ENCODE measurements around the gene CGN. TPM values are rescaled to one million over a fixed set of nuclear protein-coding genes. Genes with fewer than 3 reads are reported as not detected.

The CGN gene
- total RNA-seq, 2 donors from 2014 or later = 2.7 to 5.5 TPM

DNA sequence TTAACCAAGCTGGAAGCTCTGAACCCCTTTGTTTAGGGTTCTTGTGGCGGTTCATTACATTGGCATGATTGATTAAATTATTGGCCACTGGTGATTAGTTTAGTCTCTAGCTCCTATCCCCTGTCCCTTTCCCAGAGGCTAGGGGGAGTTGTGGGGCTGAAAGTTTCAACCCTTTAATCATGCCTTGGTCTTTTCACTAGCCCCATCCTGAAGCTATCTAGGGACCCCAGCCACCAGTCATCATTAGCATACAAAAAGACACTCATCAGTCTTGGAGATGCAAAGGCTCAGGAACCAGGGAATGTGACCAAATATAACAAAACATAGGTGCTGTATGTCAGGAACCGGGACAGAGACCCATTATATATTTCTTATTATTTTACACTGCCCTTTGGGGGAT is 66.0 kb downstream of the CGN start:
- no peaks in the 10 kb centered on the region for H3K4me1 Mint-ChIP-seq
- no peak for ATAC-seq (replicated peaks)
- no peaks in the 10 kb centered on the region for H3K27me3 Mint-ChIP-seq
- H3K27ac Mint-ChIP-seq = no peak overlapping the region
- no peaks in the 10 kb centered on the region for H3K9me3 Mint-ChIP-seq
- no peak overlapping the region for H3K4me3 Mint-ChIP-seq
- H3K36me3 Mint-ChIP-seq (ENCODE audit: low read depth) = no peaks in the 10 kb centered on the region

GRCh38 chr1:151578941-151579340 is 67.8 kb downstream of the CGN start:
- no peaks in the 10 kb centered on the region for H3K9me3 Mint-ChIP-seq
- ATAC-seq (replicated peaks) = no peak
- H3K36me3 Mint-ChIP-seq (ENCODE audit: low read depth) = no peaks in the 10 kb centered on the region
- no peaks in the 10 kb centered on the region for H3K27me3 Mint-ChIP-seq
- H3K27ac Mint-ChIP-seq = no peak overlapping the region
- no peak overlapping the region for H3K4me3 Mint-ChIP-seq
- no peaks in the 10 kb centered on the region for H3K4me1 Mint-ChIP-seq

DNA sequence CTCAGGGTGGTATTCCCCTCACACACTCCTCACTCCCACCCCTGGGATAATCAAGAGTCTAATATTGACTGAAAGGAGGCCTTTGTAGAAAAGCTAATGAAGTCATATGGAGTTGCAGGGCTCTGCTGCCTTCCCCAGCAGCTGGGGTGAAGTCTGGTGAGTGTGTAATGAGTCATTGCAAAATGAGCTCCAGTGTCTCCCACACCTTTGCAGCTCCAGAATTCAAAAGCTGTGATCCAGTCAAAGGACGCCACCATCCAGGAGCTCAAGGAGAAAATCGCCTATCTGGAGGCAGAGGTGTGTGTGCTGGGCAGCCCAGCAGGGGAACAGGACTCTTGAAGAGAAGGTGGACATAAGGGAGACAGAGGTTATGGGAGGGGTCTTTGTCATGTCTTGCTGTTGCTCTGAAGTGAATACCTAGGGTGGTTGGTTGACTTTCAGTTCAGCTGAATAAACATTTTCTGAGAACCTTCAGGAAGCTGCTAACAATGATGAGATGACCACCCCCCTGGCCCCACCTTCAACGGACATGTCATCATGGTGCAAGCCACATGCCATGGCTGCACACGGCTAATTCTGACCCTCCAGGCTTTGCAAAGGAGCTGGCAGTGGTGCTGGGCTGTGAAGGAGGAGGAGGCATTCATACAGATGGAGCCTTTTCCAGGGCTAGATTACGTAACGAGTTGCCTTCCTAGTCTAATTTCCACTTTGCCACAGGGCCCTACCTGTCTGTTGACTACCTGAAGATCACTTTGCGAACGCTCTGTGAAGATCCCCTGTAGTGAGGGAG is 68.4 kb downstream of the CGN start:
- Mint-ChIP-seq H3K36me3 (ENCODE audit: low read depth) (no peaks in the 10 kb centered on the region), H3K4me3 (no peak overlapping the region), H3K27me3 (no peaks in the 10 kb centered on the region), H3K9me3 (no peaks in the 10 kb centered on the region), H3K4me1 (peaks cover 5% of the 10 kb centered on the region), H3K27ac (no peak overlapping the region)
- ATAC-seq (replicated peaks) = no peak

GRCh38 chr1:151581451-151581850 is 70.3 kb downstream of the CGN start:
- no peaks in the 10 kb centered on the region for H3K27me3 Mint-ChIP-seq
- no peaks in the 10 kb centered on the region for H3K9me3 Mint-ChIP-seq
- no peak for ATAC-seq (replicated peaks)
- no peaks in the 10 kb centered on the region for H3K36me3 Mint-ChIP-seq (ENCODE audit: low read depth)
- H3K4me3 Mint-ChIP-seq = no peak overlapping the region
- H3K4me1 Mint-ChIP-seq = peaks cover 5% of the 10 kb centered on the region
- H3K27ac Mint-ChIP-seq = no peak overlapping the region

GRCh38 chr1:151581921-151582320 is 70.7 kb downstream of the CGN start:
- H3K9me3 Mint-ChIP-seq = no peaks in the 10 kb centered on the region
- H3K36me3 Mint-ChIP-seq (ENCODE audit: low read depth) = no peaks in the 10 kb centered on the region
- no peak overlapping the region for H3K4me3 Mint-ChIP-seq
- H3K4me1 Mint-ChIP-seq = peaks cover 5% of the 10 kb centered on the region
- no peak overlapping the region for H3K27ac Mint-ChIP-seq
- no peaks in the 10 kb centered on the region for H3K27me3 Mint-ChIP-seq
- no peak for ATAC-seq (replicated peaks)

GRCh38 chr1:151583796-151584195 is 72.6 kb downstream of the CGN start:
- H3K4me1 Mint-ChIP-seq = peaks cover 5% of the 10 kb centered on the region
- ATAC-seq (replicated peaks) = no peak
- no peak overlapping the region for H3K4me3 Mint-ChIP-seq
- H3K9me3 Mint-ChIP-seq = no peaks in the 10 kb centered on the region
- no peaks in the 10 kb centered on the region for H3K27me3 Mint-ChIP-seq
- no peak overlapping the region for H3K27ac Mint-ChIP-seq
- no peaks in the 10 kb centered on the region for H3K36me3 Mint-ChIP-seq (ENCODE audit: low read depth)

DNA sequence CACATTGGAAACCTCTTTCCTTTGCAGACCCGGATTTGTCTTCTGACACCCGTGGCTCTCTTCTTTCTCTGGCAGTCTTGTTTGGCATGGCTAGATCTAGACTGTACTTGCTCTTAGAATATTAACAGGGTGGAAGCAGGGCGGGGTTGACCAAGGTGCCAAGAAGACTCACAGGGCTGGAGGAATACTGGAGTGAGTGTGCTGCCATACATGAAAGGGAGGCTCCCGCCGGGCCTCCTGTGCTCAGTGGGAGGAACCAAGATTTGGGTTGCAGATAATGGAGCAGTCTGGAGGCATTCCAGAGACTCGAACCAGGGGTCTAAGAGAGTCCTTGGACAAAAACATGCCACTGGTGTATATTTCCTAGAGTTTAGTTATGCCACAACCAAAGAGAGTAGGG is 73.1 kb downstream of the CGN start:
- H3K9me3 Mint-ChIP-seq = no peaks in the 10 kb centered on the region
- no peaks in the 10 kb centered on the region for H3K36me3 Mint-ChIP-seq (ENCODE audit: low read depth)
- no peak overlapping the region for H3K4me3 Mint-ChIP-seq

DNA sequence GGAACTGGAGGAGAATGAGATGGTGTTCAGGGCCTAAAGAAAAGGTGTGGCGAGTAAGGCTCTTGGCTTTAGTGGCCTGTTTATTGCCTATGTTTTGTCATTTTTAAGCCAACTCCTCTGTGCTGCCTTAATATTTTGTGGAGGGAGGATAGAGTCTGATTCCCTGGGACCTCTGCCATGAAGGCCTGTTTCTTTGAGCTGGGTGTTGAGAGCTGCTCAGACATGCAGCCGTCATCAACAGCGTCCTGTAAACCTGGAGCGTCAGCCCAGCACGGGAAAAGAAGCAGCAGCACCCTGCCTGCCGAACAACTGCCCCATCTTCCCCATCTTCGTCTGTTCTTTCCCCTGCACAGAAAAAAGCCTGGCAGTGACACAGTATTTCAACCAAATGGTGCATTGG is 73.6 kb downstream of the CGN start:
- no peak overlapping the region for H3K4me3 Mint-ChIP-seq
- H3K27me3 Mint-ChIP-seq = peaks cover under 1% of the 10 kb centered on the region
- H3K27ac Mint-ChIP-seq = peak overlapping the region; percentile 37
- H3K4me1 Mint-ChIP-seq = peaks cover 5% of the 10 kb centered on the region
- H3K36me3 Mint-ChIP-seq (ENCODE audit: low read depth) = no peaks in the 10 kb centered on the region
- ATAC-seq (replicated peaks) = no peak
- H3K9me3 Mint-ChIP-seq = peaks cover under 1% of the 10 kb centered on the region

More for the DNA sequence above, 73.1 kb downstream of the CGN start:
- Mint-ChIP-seq H3K4me1 (peaks cover 5% of the 10 kb centered on the region), H3K27me3 (no peaks in the 10 kb centered on the region), H3K27ac (peak overlapping the region; percentile 37)
- ATAC-seq (replicated peaks) = no peak

DNA sequence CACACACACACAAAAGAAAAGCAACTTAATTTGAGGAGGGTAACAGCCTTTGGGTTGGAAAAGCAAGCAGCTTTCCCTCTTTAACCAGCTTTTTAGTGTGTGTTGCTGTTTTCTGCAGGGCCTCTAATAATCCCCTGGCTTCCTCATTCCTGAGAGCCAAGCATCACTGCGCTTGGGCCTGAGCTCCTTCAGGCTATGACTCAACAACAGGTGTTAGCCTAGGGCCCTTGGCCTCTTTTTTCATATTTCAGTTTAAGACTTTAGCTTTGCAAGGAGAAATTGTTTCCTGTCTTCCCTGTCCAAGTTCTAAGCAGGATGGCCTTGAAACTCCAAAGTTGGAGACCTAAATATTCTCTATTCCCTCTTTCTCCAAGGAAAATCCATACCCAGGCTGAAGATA is 74.4 kb downstream of the CGN start:
- Mint-ChIP-seq H3K4me3 (no peak overlapping the region), H3K9me3 (peaks cover 5% of the 10 kb centered on the region), H3K27me3 (peaks cover 5% of the 10 kb centered on the region), H3K36me3 (ENCODE audit: low read depth) (no peaks in the 10 kb centered on the region), H3K27ac (no peak overlapping the region), H3K4me1 (peaks cover 5% of the 10 kb centered on the region)
- ATAC-seq (replicated peaks) = no peak

Other genes with a start within 250 kb of the CGN start
- gene ZNF687, start 229.1 kb upstream of the CGN start, total RNA-seq = 10 to 100 TPM; 24.9 to 29.6 TPM
- gene PI4KB, start 184.0 kb upstream of the CGN start, total RNA-seq = 10 to 100 TPM; 70.0 to 76.8 TPM
- gene RFX5, start 164.1 kb upstream of the CGN start, total RNA-seq = 10 to 100 TPM; 48.0 to 86.0 TPM
- not detected for gene SELENBP1, start 138.7 kb upstream of the CGN start, total RNA-seq
- gene PSMB4, start 111.8 kb upstream of the CGN start, total RNA-seq = 100 to 1,000 TPM; 329 to 417 TPM
- gene POGZ, start 51.9 kb upstream of the CGN start, total RNA-seq = 10 to 100 TPM; 87.5 to 93.4 TPM
- 1 to 10 TPM; 3.7 to 5.8 TPM for gene TUFT1, start 28.9 kb downstream of the CGN start, total RNA-seq
- 10 to 100 TPM; 33.6 to 36.3 TPM for gene SNX27, start 100.7 kb downstream of the CGN start, total RNA-seq
- gene CELF3, start 205.4 kb downstream of the CGN start, total RNA-seq = not detected
- gene RIIAD1, start 210.1 kb downstream of the CGN start, total RNA-seq = not detected